HepG2 (cell line): Measurements from ENCODE around the gene ARMC8. TPM values are rescaled to one million over a fixed set of nuclear protein-coding genes. Genes with fewer than 3 reads are reported as not detected.

ENCODE experiments used
- DNMT1 ChIP-seq: sonication (generic); formaldehyde crosslinking; IDR thresholded peaks from 2 replicates; pipeline ENCODE4 v1.5.1; 2020; ENCODE audit warnings: mild to moderate bottlenecking, missing genetic modification reagents
- EED ChIP-seq: sonication (generic); formaldehyde crosslinking; IDR thresholded peaks from 2 replicates; pipeline ENCODE4 v1.5.0; 2020; ENCODE audit warnings: mild to moderate bottlenecking, missing genetic modification reagents
- HOXA5 ChIP-seq: sonication (generic); formaldehyde crosslinking; IDR thresholded peaks from 2 replicates; pipeline ENCODE4 v1.4.0; 2020; ENCODE audit warnings: missing genetic modification reagents
- KLF9 ChIP-seq: IDR thresholded peaks from 2 replicates; pipeline ENCODE4 v1.6.1; 2016; ENCODE audit warnings: low read depth
- MIXL1 ChIP-seq: IDR thresholded peaks from 2 replicates; pipeline ENCODE4 v1.6.1; 2016
- MTA1 ChIP-seq: sonication (generic); formaldehyde crosslinking; IDR thresholded peaks from 2 replicates; pipeline ENCODE4 v1.4.0; 2020; ENCODE audit warnings: missing genetic modification reagents, mild to moderate bottlenecking, borderline replicate concordance
- RFX3 ChIP-seq: IDR thresholded peaks from 2 replicates; pipeline ENCODE4 v1.6.1; 2016; ENCODE audit warnings: missing biosample characterization, missing genetic modification reagents
- SATB2 ChIP-seq: sonication (generic); formaldehyde crosslinking; IDR thresholded peaks from 2 replicates; pipeline ENCODE4 v1.5.0; 2020; ENCODE audit warnings: missing genetic modification reagents
- STAG1 ChIP-seq: sonication (generic); formaldehyde crosslinking; IDR thresholded peaks from 2 replicates; pipeline ENCODE4 v1.4.0; 2020; ENCODE audit warnings: missing genetic modification reagents
- TFE3 ChIP-seq: IDR thresholded peaks from 2 replicates; pipeline ENCODE4 v1.6.1; 2016
- USF2 ChIP-seq, 2 experiments: sonication (generic) in 1 of 2; formaldehyde crosslinking in 1 of 2; IDR thresholded peaks; 2 replicates each; pipeline versions ENCODE4 v1.5.1 to v1.6.1; 2011 to 2020; ENCODE audit warnings: borderline replicate concordance in 1 of 2, low read depth in 1 of 2, low read length in 1 of 2, mild to moderate bottlenecking in 1 of 2, missing genetic modification reagents in 1 of 2, moderate library complexity in 1 of 2
- ZKSCAN1 ChIP-seq: fragments of 150-350 bp; IDR thresholded peaks from 2 replicates; pipeline ENCODE4 v1.6.1; 2014; ENCODE audit warnings: low read length
- ZNF124 ChIP-seq: sonication (generic); formaldehyde crosslinking; IDR thresholded peaks from 2 replicates; pipeline ENCODE4 v1.4.0; 2020; ENCODE audit warnings: missing genetic modification reagents
- ZNF280B ChIP-seq: sonication (generic); formaldehyde crosslinking; IDR thresholded peaks from 2 replicates; pipeline ENCODE4 v1.5.0; 2020; ENCODE audit warnings: missing genetic modification reagents, mild to moderate bottlenecking, borderline replicate concordance
- ZNF550 ChIP-seq: sonication (generic); formaldehyde crosslinking; IDR thresholded peaks from 2 replicates; pipeline ENCODE4 v1.4.0; 2020; ENCODE audit warnings: mild to moderate bottlenecking, missing genetic modification reagents, borderline replicate concordance
- ZNF709 ChIP-seq: sonication (generic); formaldehyde crosslinking; IDR thresholded peaks from 2 replicates; pipeline ENCODE4 v1.5.0; 2020; ENCODE audit warnings: mild to moderate bottlenecking, missing genetic modification reagents
- ZNF713 ChIP-seq: sonication (generic); formaldehyde crosslinking; IDR thresholded peaks from 2 replicates; pipeline ENCODE4 v1.4.0; 2020; ENCODE audit warnings: mild to moderate bottlenecking, missing genetic modification reagents
- ZNF747 ChIP-seq: sonication (generic); formaldehyde crosslinking; IDR thresholded peaks from 2 replicates; pipeline ENCODE4 v1.8.1; 2023; ENCODE audit warnings: missing genetic modification reagents, mild to moderate bottlenecking, borderline replicate concordance
- ZNF879 ChIP-seq: sonication (generic); formaldehyde crosslinking; IDR thresholded peaks from 2 replicates; pipeline ENCODE4 v1.8.1; 2023; ENCODE audit warnings: missing genetic modification reagents
- polyA plus RNA-seq, 8 experiments: library from polyadenylated mRNA; depleted of rRNA in 3 of 8; stranded (reverse) in 7 of 8; unstranded in 1 of 8; fragments of >200 nt; fragmentation: Illumina TruSeq in 4 of 8; extraction: Trizol in 4 of 8; gene quantifications; 2 replicates each; pipeline versions ENCODE4 v1.2.1 to v1.2.3, GENCODE V29; 2011 to 2016; ENCODE audit warnings: low read depth in 4 of 8, missing spikeins in 1 of 8, mixed read lengths in 1 of 8; ENCODE audit not compliant: insufficient read depth in 1 of 8
- total RNA-seq, 5 experiments: library from RNA; depleted of rRNA; stranded (reverse); fragments of >200 nt; fragmentation: Illumina TruSeq; extraction: Trizol; gene quantifications; 2 replicates each; pipeline ENCODE4 v1.2.3, GENCODE V29; 2016; ENCODE audit warnings: low read depth in 1 of 5
- TF ChIP-seq, protein P1 (sequence below): sonication (generic); formaldehyde crosslinking; IDR thresholded peaks from 2 replicates; pipeline ENCODE4 v1.4.0; 2020; ENCODE audit warnings: missing genetic modification reagents, borderline replicate concordance

ARMC8 gene
- total and polyA plus RNA-seq, 2 of the 13 experiments (the other 11 are each of a cell fraction or from before 2014, with no cell fraction given), result 38.9 to 55.3 TPM

DNA sequence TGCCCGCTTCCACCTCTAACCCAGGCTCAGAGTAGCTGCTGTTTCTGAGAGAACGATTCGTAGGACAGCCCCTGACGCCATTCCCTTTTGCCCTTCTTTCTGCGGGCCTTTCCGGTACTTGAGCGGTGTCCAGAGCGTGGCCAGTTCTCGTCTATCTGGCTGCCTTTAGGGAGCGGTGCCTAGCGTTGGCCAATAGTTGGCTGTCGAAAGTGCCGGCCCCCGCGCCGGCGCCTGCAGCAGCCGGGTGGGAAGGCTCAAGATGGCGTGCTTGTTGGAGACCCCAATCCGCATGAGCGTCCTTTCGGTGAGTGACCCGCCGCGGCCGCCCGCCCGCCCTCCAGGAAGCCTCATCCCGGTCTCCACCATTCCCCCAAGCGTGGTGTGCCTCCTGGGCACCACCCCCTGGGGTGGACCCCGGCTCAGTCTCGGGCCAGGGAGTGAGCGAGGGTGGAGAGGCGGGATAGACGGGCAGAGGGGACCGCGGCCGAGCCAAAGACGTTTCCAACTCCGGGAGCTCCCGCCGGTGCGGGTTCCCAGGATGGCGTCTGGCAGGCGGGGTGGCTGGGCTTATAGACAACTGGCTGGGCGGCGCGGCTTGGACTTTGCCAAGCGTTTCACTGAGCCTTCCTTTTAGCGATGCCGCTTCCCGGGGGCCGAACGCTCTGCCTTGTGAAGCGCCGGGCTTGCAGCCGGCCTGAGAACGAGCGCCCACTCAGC, at the start of gene ARMC8 (continued):
- TF ChIP-seq ZNF280B, result peak; percentile 52; the same call in 1 of the 2 replicates
- no peak for TF ChIP-seq RFX3
- TF ChIP-seq, protein P1, sequence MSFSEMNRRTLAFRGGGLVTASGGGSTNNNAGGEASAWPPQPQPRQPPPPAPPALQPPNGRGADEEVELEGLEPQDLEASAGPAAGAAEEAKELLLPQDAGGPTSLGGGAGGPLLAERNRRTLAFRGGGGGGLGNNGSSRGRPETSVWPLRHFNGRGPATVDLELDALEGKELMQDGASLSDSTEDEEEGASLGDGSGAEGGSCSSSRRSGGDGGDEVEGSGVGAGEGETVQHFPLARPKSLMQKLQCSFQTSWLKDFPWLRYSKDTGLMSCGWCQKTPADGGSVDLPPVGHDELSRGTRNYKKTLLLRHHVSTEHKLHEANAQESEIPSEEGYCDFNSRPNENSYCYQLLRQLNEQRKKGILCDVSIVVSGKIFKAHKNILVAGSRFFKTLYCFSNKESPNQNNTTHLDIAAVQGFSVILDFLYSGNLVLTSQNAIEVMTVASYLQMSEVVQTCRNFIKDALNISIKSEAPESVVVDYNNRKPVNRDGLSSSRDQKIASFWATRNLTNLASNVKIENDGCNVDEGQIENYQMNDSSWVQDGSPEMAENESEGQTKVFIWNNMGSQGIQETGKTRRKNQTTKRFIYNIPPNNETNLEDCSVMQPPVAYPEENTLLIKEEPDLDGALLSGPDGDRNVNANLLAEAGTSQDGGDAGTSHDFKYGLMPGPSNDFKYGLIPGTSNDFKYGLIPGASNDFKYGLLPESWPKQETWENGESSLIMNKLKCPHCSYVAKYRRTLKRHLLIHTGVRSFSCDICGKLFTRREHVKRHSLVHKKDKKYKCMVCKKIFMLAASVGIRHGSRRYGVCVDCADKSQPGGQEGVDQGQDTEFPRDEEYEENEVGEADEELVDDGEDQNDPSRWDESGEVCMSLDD (CRISPR knock-in tag), result no peak
- peak; percentile 38; the same call in 1 of the 2 replicates for TF ChIP-seq HOXA5 (CRISPR knock-in tag)
- TF ChIP-seq SATB2, result no peak
- TF ChIP-seq DNMT1, result no peak
- TF ChIP-seq ZNF709 (CRISPR knock-in tag), result 0 out of 2 replicates have a peak, but pooled peaks have one; percentile 30
- no peak for TF ChIP-seq KLF9 (CRISPR knock-in tag)
- peak; percentile 39; the same call in 1 of the 2 replicates for TF ChIP-seq ZNF879 (CRISPR knock-in tag)
- no peak for TF ChIP-seq ZNF713 (CRISPR knock-in tag)
- no peak for TF ChIP-seq ZNF747 (CRISPR knock-in tag)
- TF ChIP-seq ZNF124 (CRISPR knock-in tag), result no peak; the same call in 1 of the 2 replicates
- TF ChIP-seq TFE3, result no peak
- 0 out of 2 replicates have a peak, but pooled peaks have one; percentile 37 for TF ChIP-seq MTA1
- TF ChIP-seq MIXL1, result 0 out of 2 replicates have a peak, but pooled peaks have one; percentile 21
- peak; percentile 18; the same call in 1 of the 2 replicates for TF ChIP-seq ZNF550
- no peak for TF ChIP-seq STAG1 (CRISPR knock-in tag)
- no peak for TF ChIP-seq ZKSCAN1
- TF ChIP-seq USF2 (IDR thresholded peaks at IDR 0.05; ENCODE audit: low read depth, low read length), result no peak
- TF ChIP-seq USF2 (CRISPR knock-in tag; IDR thresholded peaks at IDR 0.05; ENCODE audit: borderline replicate concordance), result no peak
- TF ChIP-seq EED (CRISPR knock-in tag), result no peak; the same call in 1 of the 2 replicates
